ENCODE results near the gene BDH1. TPM values are rescaled to one million over a fixed set of nuclear protein-coding genes. Genes with fewer than 3 reads are reported as not detected.
A peak's percentile ranks its signal among the peaks of the same experiment; 100 is the strongest.

Gene BDH1
- total RNA-seq, 1 donor from 2014 or later = 40.9 TPM

GRCh38 chr3:197542741-197543454 is 12.9 kb downstream of the BDH1 start:
- CTCF ChIA-PET = no interaction called here
- peaks cover 43% of the 10 kb centered on the region for H3K36me3 Mint-ChIP-seq (ENCODE audit: low read depth)

GRCh38 chr3:197541756-197542539 is 13.8 kb downstream of the BDH1 start:
- intact Hi-C loops (cut with micrococcal nuclease) = no loop called here
- Mint-ChIP-seq H3K36me3 (ENCODE audit: low read depth) (peaks cover 50% of the 10 kb centered on the region), H3K27ac (no peak overlapping the region), H3K4me3 (no peak overlapping the region), H3K9me3 (no peaks in the 10 kb centered on the region), H3K27me3 (no peaks in the 10 kb centered on the region), H3K4me1 (no peaks in the 10 kb centered on the region)
- ChIA-PET CTCF (no interaction called here), POLR2A (interaction anchor here (0.6 kb wide), 1 partner anchor 22 kb away, joined by 5 read pairs; no protein-coding TSS in a partner anchor)
- DNase-seq (no peak), ATAC-seq (ENCODE audit: low read depth) (no peak)
- TF ChIP-seq CTCF (IDR thresholded peaks at IDR 0.05) = no peak

More at GRCh38 chr3:197542741-197543454, 12.9 kb downstream of the BDH1 start:
- no peaks in the 10 kb centered on the region for H3K9me3 Mint-ChIP-seq
- no peak overlapping the region for H3K4me3 Mint-ChIP-seq
- H3K27me3 Mint-ChIP-seq = no peaks in the 10 kb centered on the region
- TF ChIP-seq CTCF (IDR thresholded peaks at IDR 0.05) = no peak
- DNase-seq = no peak
- intact Hi-C loops (cut with micrococcal nuclease) = no loop called here
- POLR2A ChIA-PET = no interaction called here
- no peaks in the 10 kb centered on the region for H3K4me1 Mint-ChIP-seq
- ATAC-seq (ENCODE audit: low read depth) = no peak
- no peak overlapping the region for H3K27ac Mint-ChIP-seq

GRCh38 chr3:197540961-197541377 is 14.8 kb downstream of the BDH1 start:
- peaks cover 47% of the 10 kb centered on the region for H3K36me3 Mint-ChIP-seq (ENCODE audit: low read depth)
- no peaks in the 10 kb centered on the region for H3K27me3 Mint-ChIP-seq
- TF ChIP-seq CTCF (IDR thresholded peaks at IDR 0.05) = no peak
- no peaks in the 10 kb centered on the region for H3K9me3 Mint-ChIP-seq
- POLR2A ChIA-PET = no interaction called here
- CTCF ChIA-PET = no interaction called here
- H3K27ac Mint-ChIP-seq = no peak overlapping the region
- no peak for ATAC-seq (ENCODE audit: low read depth)
- intact Hi-C loops (cut with micrococcal nuclease) = no loop called here
- no peak overlapping the region for H3K4me3 Mint-ChIP-seq
- no peak for DNase-seq
- no peaks in the 10 kb centered on the region for H3K4me1 Mint-ChIP-seq

GRCh38 chr3:197539651-197540051 is 16.1 kb downstream of the BDH1 start:
- H3K4me1 Mint-ChIP-seq = no peaks in the 10 kb centered on the region
- H3K4me3 Mint-ChIP-seq = no peak overlapping the region

More at GRCh38 chr3:197539651-197540051, 16.1 kb downstream of the BDH1 start:
- ATAC-seq (ENCODE audit: low read depth) = no peak
- Mint-ChIP-seq H3K36me3 (ENCODE audit: low read depth) (peaks cover 42% of the 10 kb centered on the region), H3K27ac (peak overlapping the region; percentile 4), H3K27me3 (no peaks in the 10 kb centered on the region), H3K9me3 (no peaks in the 10 kb centered on the region)
- intact Hi-C loops (cut with micrococcal nuclease) = no loop called here
- ChIA-PET POLR2A (no interaction called here), CTCF (no interaction called here)
- TF ChIP-seq CTCF (IDR thresholded peaks at IDR 0.05) = no peak
- DNase-seq = no peak

Data from activated B cell treated with CpG ODN at 0.5 μM for 24 hours (primary cell).